Measurements from ENCODE around the gene FADS3. TPM values are rescaled to one million over a fixed set of nuclear protein-coding genes. Genes with fewer than 3 reads are reported as not detected.

The FADS3 gene
- total and polyA plus RNA-seq, 12 donors: 54.9 to 217 (median 75.2) TPM

DNA sequence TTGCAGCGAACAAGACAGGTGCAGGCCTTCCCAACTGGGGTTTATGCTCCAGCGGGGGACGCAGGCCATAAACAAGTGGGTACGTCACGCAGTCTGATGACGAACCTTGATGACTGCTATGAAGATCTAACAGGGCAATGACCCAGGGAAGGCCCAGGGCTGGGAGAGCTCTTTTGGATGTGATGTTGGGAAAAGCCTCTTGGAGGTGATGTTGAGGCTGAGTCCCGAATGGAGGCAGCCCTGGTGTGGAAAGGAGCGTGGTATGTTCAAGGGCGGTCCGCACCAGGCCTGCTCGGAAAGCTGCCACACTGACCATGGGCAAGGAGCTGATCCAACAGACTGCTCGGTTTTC, 57.4 kb downstream of the FADS3 start:
- H3K27me3 ChIP-seq: peaks cover 0 to 3% (median 0%) of the 10 kb centered on the region in 7 donors
- peaks cover 15 to 69% (median 50%) of the 10 kb centered on the region in 9 donors for H3K4me1 ChIP-seq
- ATAC-seq (no peak), DNase-seq (no peak)
- H3K4me3 ChIP-seq: no peak overlapping the region
- peaks cover 0 to 13% (median 0%) of the 10 kb centered on the region in 9 donors for H3K36me3 ChIP-seq
- H3K27ac ChIP-seq: peak overlapping the region in 9 of 10 donors; percentile 35 to 86 (median 66)
- 91 to 94% methylated on average over 12 of the region's 12 CpGs for WGBS, 2 donors
- TF ChIP-seq, protein P1, sequence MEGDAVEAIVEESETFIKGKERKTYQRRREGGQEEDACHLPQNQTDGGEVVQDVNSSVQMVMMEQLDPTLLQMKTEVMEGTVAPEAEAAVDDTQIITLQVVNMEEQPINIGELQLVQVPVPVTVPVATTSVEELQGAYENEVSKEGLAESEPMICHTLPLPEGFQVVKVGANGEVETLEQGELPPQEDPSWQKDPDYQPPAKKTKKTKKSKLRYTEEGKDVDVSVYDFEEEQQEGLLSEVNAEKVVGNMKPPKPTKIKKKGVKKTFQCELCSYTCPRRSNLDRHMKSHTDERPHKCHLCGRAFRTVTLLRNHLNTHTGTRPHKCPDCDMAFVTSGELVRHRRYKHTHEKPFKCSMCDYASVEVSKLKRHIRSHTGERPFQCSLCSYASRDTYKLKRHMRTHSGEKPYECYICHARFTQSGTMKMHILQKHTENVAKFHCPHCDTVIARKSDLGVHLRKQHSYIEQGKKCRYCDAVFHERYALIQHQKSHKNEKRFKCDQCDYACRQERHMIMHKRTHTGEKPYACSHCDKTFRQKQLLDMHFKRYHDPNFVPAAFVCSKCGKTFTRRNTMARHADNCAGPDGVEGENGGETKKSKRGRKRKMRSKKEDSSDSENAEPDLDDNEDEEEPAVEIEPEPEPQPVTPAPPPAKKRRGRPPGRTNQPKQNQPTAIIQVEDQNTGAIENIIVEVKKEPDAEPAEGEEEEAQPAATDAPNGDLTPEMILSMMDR (IDR thresholded peaks at IDR 0.05): no peak
- intact Hi-C loops (cut with DNase I): loop anchor here in 1 of 10 donors (5.0 kb wide), 1 partner anchor 37 kb away; no protein-coding TSS in a partner anchor
- H3K9me3 ChIP-seq: no peaks in the 10 kb centered on the region

DNA sequence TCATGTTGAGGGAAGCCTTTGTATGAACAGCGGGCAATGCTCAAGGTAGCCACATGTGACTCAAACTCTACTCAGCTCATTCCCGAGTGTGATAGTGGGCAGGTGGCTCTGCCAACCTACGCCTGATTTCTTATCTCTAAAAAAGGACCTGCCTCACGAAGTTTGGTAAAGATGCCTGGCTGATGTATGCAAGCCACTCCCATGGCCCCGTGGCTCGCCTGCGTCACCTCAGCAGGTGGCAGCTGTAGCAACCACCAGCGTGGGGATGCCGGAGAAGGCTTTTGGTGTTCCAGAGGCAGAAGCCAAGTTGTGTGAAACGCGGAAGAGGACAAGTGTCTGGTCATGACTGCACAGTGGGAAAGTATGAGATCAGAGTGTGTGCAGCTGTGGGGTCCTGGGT, 57.9 kb downstream of the FADS3 start:
- WGBS, 2 donors: 77 to 82% methylated on average over 11 of the region's 11 CpGs
- H3K27ac ChIP-seq: peak overlapping the region in 5 of 10 donors; percentile 25 to 86 (median 66)

DNA sequence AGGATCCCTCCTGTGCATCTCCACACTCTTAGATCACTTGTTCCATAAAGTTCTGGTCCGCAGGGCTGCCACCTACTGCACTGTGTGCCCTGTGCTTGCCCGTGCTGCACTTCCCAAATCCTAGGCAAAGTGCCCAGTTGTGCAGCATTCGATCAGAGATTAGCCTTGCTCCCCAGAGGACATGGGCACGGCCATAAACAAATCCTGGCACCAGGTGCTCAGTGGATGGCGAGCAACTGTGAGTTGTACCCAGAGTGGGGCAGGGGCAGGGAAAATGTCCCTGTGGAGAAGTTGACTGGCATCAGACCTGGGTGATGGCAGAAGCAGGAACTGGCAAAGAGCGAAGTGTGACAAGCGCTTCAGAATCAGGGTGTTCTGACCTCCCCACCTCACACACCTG, 58.6 kb downstream of the FADS3 start:
- Histone ChIP-seq H3K4me3 (no peak overlapping the region), H3K4me1 (peaks cover 15 to 79% (median 62%) of the 10 kb centered on the region in 9 donors), H3K9me3 (no peaks in the 10 kb centered on the region), H3K36me3 (peaks cover 0 to 2% (median 0%) of the 10 kb centered on the region in 9 donors), H3K27me3 (peaks cover 0 to 11% (median 0%) of the 10 kb centered on the region in 7 donors), H3K27ac (peak overlapping the region in 4 of 10 donors; percentile 3 to 82 (median 14))
- ATAC-seq: peak in 3 of 8 donors; percentile 7 to 51 (median 49)
- TF ChIP-seq, protein P1 (IDR thresholded peaks at IDR 0.05): no peak
- intact Hi-C loops (cut with DNase I): loop anchor here in 1 of 10 donors (5.0 kb wide), 1 partner anchor 35 kb away; no protein-coding TSS in a partner anchor
- DNase-seq: peak; percentile 41 to 43
- WGBS, 2 donors: 37 to 45% methylated on average over 7 of the region's 7 CpGs

More for the DNA sequence above, 57.9 kb downstream of the FADS3 start:
- ATAC-seq (no peak), DNase-seq (no peak)
- no peak overlapping the region for H3K4me3 ChIP-seq
- intact Hi-C loops (cut with DNase I): loop anchor here in 1 of 10 donors (5.0 kb wide), 1 partner anchor 36 kb away; no protein-coding TSS in a partner anchor
- peaks cover 15 to 73% (median 55%) of the 10 kb centered on the region in 9 donors for H3K4me1 ChIP-seq
- peaks cover 0 to 8% (median 0%) of the 10 kb centered on the region in 7 donors for H3K27me3 ChIP-seq
- peaks cover 0 to 9% (median 0%) of the 10 kb centered on the region in 9 donors for H3K36me3 ChIP-seq
- TF ChIP-seq, protein P1 (IDR thresholded peaks at IDR 0.05): no peak
- H3K9me3 ChIP-seq: no peaks in the 10 kb centered on the region

DNA sequence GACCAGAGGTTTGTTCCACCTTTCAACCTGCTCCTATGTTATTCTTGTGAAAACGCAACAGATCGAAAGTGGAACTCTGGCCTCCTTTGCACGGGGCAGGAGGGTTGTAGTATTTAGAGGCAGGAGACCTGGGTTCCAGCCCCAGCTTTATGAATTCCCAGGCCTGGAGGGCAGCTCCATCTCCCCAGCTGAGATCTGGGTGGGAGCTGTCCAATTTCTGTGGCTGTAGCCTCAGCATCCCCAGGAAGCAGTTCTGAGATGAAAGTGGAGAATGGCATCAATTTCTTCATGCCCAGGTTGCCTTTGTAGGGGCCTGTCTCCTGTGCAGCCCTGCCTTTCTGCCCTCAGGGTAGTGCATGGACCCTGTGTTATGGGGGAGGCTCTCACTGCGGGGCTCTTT, 59.1 kb downstream of the FADS3 start:
- Histone ChIP-seq H3K9me3 (no peaks in the 10 kb centered on the region), H3K36me3 (no peaks in the 10 kb centered on the region), H3K4me3 (no peak overlapping the region), H3K27me3 (peaks cover 0 to 11% (median 0%) of the 10 kb centered on the region in 7 donors), H3K27ac (peak overlapping the region in 2 of 10 donors; percentile 13 to 82), H3K4me1 (peaks cover 15 to 82% (median 67%) of the 10 kb centered on the region in 9 donors)
- intact Hi-C loops (cut with DNase I): loop anchor here in 1 of 10 donors (5.0 kb wide), 1 partner anchor 35 kb away; no protein-coding TSS in a partner anchor
- DNase-seq: no peak
- ATAC-seq: no peak
- WGBS, 2 donors: 91 to 92% methylated on average over 4 of the region's 4 CpGs
- TF ChIP-seq, protein P1 (IDR thresholded peaks at IDR 0.05): no peak
